ENCODE data around the gene SYNPR. TPM values are rescaled to one million over a fixed set of nuclear protein-coding genes. Genes with fewer than 3 reads are reported as not detected.

The SYNPR gene
- total and polyA plus RNA-seq, 7 donors = 0.16 to 1.4 (median 0.32) TPM; not detected in 2

DNA sequence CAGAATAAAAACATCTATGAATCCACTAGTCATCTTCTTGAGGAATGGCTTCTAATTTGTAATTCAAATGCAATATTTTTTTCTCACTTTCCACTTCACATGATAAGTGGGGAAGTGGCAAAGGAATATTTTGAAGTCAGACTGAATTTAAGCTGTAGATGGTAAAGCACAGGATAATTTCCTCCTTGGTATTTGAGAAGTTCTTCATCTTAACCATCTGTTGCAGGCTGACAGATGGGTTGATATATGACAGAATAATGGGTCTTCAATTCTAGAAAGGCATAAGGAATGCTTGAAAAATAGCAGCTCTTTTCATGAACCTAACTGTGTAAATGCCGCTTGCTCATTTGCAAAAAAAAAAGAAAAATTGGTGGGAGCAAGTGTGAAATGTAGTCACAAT, 307.8 kb downstream of the SYNPR start:
- H3K4me3 ChIP-seq = no peak overlapping the region
- 87 to 94% methylated on average over 1 of the region's 1 CpG for WGBS, 2 donors
- no peak overlapping the region for H3K27ac ChIP-seq

DNA sequence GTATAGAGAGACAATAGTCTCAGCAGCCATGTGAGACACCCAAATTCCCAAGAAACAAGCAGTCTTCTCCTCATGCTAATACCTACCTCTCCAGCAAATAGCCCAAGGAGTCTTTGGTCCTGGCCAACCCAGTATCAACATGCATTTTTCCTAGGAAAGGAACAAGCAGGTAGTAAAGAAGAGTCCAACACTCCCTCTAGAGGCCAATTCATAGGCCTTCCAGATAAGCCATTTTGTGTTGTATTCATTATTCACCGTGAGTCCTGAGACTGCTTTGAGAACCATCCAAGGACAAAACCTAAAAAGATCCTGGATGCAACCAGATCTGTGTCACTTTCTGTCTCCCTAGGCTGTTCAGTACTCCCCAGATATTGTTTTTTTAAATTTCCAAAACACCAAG, 310.8 kb downstream of the SYNPR start:
- 92 to 98% methylated on average over 1 of the region's 1 CpG for WGBS, 2 donors
- no peak for TF ChIP-seq POLR2AphosphoS5 (IDR thresholded peaks at IDR 0.05)
- TF ChIP-seq POLR2A (IDR thresholded peaks at IDR 0.05) = no peak
- TF ChIP-seq, protein P1, sequence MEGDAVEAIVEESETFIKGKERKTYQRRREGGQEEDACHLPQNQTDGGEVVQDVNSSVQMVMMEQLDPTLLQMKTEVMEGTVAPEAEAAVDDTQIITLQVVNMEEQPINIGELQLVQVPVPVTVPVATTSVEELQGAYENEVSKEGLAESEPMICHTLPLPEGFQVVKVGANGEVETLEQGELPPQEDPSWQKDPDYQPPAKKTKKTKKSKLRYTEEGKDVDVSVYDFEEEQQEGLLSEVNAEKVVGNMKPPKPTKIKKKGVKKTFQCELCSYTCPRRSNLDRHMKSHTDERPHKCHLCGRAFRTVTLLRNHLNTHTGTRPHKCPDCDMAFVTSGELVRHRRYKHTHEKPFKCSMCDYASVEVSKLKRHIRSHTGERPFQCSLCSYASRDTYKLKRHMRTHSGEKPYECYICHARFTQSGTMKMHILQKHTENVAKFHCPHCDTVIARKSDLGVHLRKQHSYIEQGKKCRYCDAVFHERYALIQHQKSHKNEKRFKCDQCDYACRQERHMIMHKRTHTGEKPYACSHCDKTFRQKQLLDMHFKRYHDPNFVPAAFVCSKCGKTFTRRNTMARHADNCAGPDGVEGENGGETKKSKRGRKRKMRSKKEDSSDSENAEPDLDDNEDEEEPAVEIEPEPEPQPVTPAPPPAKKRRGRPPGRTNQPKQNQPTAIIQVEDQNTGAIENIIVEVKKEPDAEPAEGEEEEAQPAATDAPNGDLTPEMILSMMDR (IDR thresholded peaks at IDR 0.05) = no peak

More for the DNA sequence above, 307.8 kb downstream of the SYNPR start:
- no peak for TF ChIP-seq POLR2A (IDR thresholded peaks at IDR 0.05)
- TF ChIP-seq POLR2AphosphoS5 (IDR thresholded peaks at IDR 0.05) = no peak
- TF ChIP-seq, protein P1 (IDR thresholded peaks at IDR 0.05) = no peak
- TF ChIP-seq EP300 (IDR thresholded peaks at IDR 0.05) = no peak
- no peak for DNase-seq
- Histone ChIP-seq H3K36me3 (no peaks in the 10 kb centered on the region), H3K27me3 (no peaks in the 10 kb centered on the region), H3K9me3 (peaks cover 0 to 8% (median 5%) of the 10 kb centered on the region in 4 donors), H3K4me1 (no peaks in the 10 kb centered on the region)
- intact Hi-C loops (cut with DNase I) = no loop called here

DNA sequence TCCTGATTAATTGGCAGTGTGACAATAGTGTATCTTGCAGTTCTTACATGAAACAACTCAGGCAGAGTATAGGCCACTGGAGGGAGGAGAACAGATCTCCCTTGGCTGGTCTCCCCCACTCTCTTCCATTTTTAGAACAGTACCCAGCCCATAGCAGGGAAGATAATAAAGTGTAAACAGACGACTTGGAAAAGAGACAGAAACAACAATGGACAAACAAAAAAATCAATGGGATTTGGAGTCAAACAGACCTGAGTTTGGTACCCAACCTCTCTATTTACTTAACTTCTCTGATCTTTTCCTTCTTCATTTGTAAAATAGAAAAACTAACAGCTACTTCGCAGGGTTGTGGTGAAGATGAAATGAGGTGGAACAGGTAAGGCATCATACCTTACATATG, 315.7 kb downstream of the SYNPR start:
- no peak overlapping the region for H3K27ac ChIP-seq
- no peak overlapping the region for H3K4me3 ChIP-seq
- 75 to 79% methylated on average over 2 of the region's 2 CpGs for WGBS, 2 donors
- intact Hi-C loops (cut with DNase I) = no loop called here
- TF ChIP-seq POLR2A (IDR thresholded peaks at IDR 0.05) = no peak
- no peaks in the 10 kb centered on the region for H3K36me3 ChIP-seq
- no peak for DNase-seq
- peaks cover 0 to 5% (median 3%) of the 10 kb centered on the region in 4 donors for H3K9me3 ChIP-seq
- H3K4me1 ChIP-seq = no peaks in the 10 kb centered on the region
- H3K27me3 ChIP-seq = no peaks in the 10 kb centered on the region

More for the DNA sequence above, 310.8 kb downstream of the SYNPR start:
- no peak overlapping the region for H3K27ac ChIP-seq
- no peaks in the 10 kb centered on the region for H3K4me1 ChIP-seq
- H3K4me3 ChIP-seq = no peak overlapping the region
- DNase-seq = no peak
- intact Hi-C loops (cut with DNase I) = no loop called here
- H3K9me3 ChIP-seq = peaks cover 0 to 8% (median 5%) of the 10 kb centered on the region in 4 donors
- H3K36me3 ChIP-seq = no peaks in the 10 kb centered on the region
- no peaks in the 10 kb centered on the region for H3K27me3 ChIP-seq

DNA sequence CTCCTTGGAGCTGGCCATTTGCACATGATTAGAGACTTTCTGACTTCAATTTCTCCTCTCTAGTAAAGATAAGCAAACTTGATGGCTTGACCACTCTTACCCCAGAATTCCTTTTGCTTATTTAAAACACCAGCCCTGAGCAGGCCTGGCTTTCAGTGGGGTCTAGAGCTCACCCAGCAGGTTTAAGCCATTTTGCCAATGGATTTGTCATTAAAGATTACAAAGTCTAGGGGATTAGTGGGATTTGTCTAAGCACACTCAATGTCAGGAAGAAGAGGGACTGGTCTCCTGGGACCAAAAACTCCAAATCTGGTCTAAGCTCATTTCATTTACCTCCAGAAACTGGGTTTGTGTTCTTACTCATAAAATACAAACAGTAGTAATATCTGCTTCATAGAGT, 317.1 kb downstream of the SYNPR start:
- H3K36me3 ChIP-seq = no peaks in the 10 kb centered on the region
- intact Hi-C loops (cut with DNase I) = no loop called here
- H3K27me3 ChIP-seq = no peaks in the 10 kb centered on the region
- no peak overlapping the region for H3K4me3 ChIP-seq
- H3K27ac ChIP-seq = no peak overlapping the region
- H3K4me1 ChIP-seq = no peaks in the 10 kb centered on the region
- no peak for DNase-seq
- H3K9me3 ChIP-seq = no peaks in the 10 kb centered on the region
- TF ChIP-seq, protein P1 (IDR thresholded peaks at IDR 0.05) = no peak
- TF ChIP-seq EP300 (IDR thresholded peaks at IDR 0.05) (no peak), POLR2AphosphoS5 (IDR thresholded peaks at IDR 0.05) (no peak), POLR2A (IDR thresholded peaks at IDR 0.05) (no peak)

DNA sequence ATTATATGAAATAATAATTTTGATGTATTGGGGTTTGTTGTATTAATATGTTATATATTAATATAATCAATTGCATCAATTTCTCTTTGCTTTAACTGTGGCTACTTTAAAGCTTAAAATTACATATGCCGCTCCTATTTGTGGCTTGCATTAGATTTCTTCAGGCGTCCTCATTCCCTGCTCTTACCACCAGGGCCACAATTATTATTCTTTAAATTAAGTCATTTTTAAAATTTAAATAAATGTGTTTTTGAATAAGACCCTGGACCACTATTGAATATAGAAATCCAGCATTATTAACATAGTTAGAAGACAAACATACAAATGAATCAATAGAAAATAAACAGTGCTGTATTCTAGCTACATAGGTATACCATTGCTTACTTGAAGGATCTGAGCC, 318.9 kb downstream of the SYNPR start:
- intact Hi-C loops (cut with DNase I) = no loop called here
- H3K4me1 ChIP-seq = no peaks in the 10 kb centered on the region
- no peak overlapping the region for H3K27ac ChIP-seq
- H3K27me3 ChIP-seq = no peaks in the 10 kb centered on the region
- 68 to 93% methylated on average over 2 of the region's 2 CpGs for WGBS, 2 donors
- H3K36me3 ChIP-seq = no peaks in the 10 kb centered on the region
- no peaks in the 10 kb centered on the region for H3K9me3 ChIP-seq
- TF ChIP-seq, protein P1 (IDR thresholded peaks at IDR 0.05) = no peak
- TF ChIP-seq EP300 (IDR thresholded peaks at IDR 0.05) (no peak), POLR2A (IDR thresholded peaks at IDR 0.05) (no peak), POLR2AphosphoS5 (IDR thresholded peaks at IDR 0.05) (no peak)
- H3K4me3 ChIP-seq = no peak overlapping the region
- no peak for DNase-seq
